Coronary artery (tissue), 2 donors: ENCODE results near the gene HSD17B4.
"Not testable (repeated sequence)": the region's sequence is repeated elsewhere in the genome, so short reads cannot be mapped to it uniquely, and the experiment has no call there.

Experiments used
- DNase-seq: peaks from one replicate; pipeline ENCODE4 v3.0.0-alpha.2; 2017; ENCODE audit warnings: low spot score
- H3K27ac ChIP-seq, 2 donors: fragments of 200-600 bp; sonication (generic); one replicate each; pipeline ENCODE4 v1.5.1; 2016 to 2019
- H3K4me3 ChIP-seq: fragments of 200-600 bp; sonication (generic); 2 replicates; pipeline ENCODE4 v1.5.1; 2016; ENCODE audit warnings: mild to moderate bottlenecking, moderate library complexity
- CTCF ChIP-seq: fragments of 200-600 bp; sonication (generic); IDR thresholded peaks from one replicate; pipeline ENCODE4 v1.5.1; 2019; ENCODE audit warnings: antibody characterized with exemption

Gene HSD17B4

GRCh38 chr5:119420169-119420568, 32.1 kb upstream of the HSD17B4 start:
- DNase-seq: no peak
- Histone ChIP-seq H3K27ac (no peak overlapping the region), H3K4me3 (no peak overlapping the region)
- no peak for TF ChIP-seq CTCF

GRCh38 chr5:119426057-119426456, 26.2 kb upstream of the HSD17B4 start:
- H3K27ac ChIP-seq: no peak overlapping the region

GRCh38 chr5:119427060-119427459, 25.2 kb upstream of the HSD17B4 start:
- DNase-seq: no peak
- no peak overlapping the region for H3K4me3 ChIP-seq
- no peak for TF ChIP-seq CTCF
- no peak overlapping the region for H3K27ac ChIP-seq

More at GRCh38 chr5:119426057-119426456, 26.2 kb upstream of the HSD17B4 start:
- no peak for DNase-seq
- no peak for TF ChIP-seq CTCF
- H3K4me3 ChIP-seq: no peak overlapping the region

- not testable (repeated sequence) for H3K4me3 ChIP-seq, DNase-seq
Measured at GRCh38 chr5:119427596-119427995, 24.7 kb upstream of the HSD17B4 start.

GRCh38 chr5:119428166-119428565, 24.1 kb upstream of the HSD17B4 start:
- not testable (repeated sequence) for H3K27ac ChIP-seq, DNase-seq, H3K4me3 ChIP-seq

More at GRCh38 chr5:119427596-119427995, 24.7 kb upstream of the HSD17B4 start:
- not testable (repeated sequence) for H3K27ac ChIP-seq

GRCh38 chr5:119428574-119428973, 23.7 kb upstream of the HSD17B4 start:
- not testable (repeated sequence) for H3K27ac ChIP-seq, DNase-seq, H3K4me3 ChIP-seq

- not testable (repeated sequence) for H3K4me3 ChIP-seq, H3K27ac ChIP-seq, DNase-seq
Measured at GRCh38 chr5:119432674-119433237, 19.5 kb upstream of the HSD17B4 start.

GRCh38 chr5:119435436-119436132, 16.7 kb upstream of the HSD17B4 start:
- H3K4me3 ChIP-seq: no peak overlapping the region
- H3K27ac ChIP-seq: no peak overlapping the region
- no peak for DNase-seq
- TF ChIP-seq CTCF: peak; percentile 15

- H3K4me3 ChIP-seq, DNase-seq, H3K27ac ChIP-seq: not testable (repeated sequence)
Measured at GRCh38 chr5:119437785-119438586, 14.3 kb upstream of the HSD17B4 start.

GRCh38 chr5:119438587-119438917, 13.7 kb upstream of the HSD17B4 start:
- not testable (repeated sequence) for DNase-seq, H3K4me3 ChIP-seq, H3K27ac ChIP-seq
